HG02870 (cell line): ENCODE measurements around the gene QPCT.
"Not testable (repeated sequence)": the region's sequence is repeated elsewhere in the genome, so short reads cannot be mapped to it uniquely, and the experiment has no call there.

Source experiments
- ATAC-seq: cut with Tn5 transposase; IDR thresholded peaks from one replicate; pipeline ENCODE4 v1.9.1; 2021; ENCODE audit warnings: mild to moderate bottlenecking, moderate library complexity; ENCODE audit not compliant: unreplicated experiment

The QPCT gene

DNA sequence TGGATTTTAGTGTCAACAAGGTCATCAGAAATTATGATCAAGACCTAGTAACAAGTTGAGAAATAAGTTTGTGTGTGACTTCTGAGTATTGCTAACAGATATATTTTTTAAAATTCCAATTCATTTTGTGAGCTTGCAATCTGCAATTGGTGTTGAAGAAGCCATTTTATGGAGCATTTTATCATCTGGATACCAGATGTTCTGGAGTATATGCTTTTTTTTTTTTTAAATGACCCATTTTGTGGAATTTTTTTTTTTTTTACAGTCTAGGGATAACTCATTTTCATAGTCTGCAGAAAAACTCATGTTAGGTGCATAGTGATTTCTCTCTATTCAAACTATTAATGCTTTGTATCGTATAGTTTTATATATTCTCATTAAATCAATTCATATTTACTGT, 12.6 kb downstream of the QPCT start:
- ATAC-seq: no peak

DNA sequence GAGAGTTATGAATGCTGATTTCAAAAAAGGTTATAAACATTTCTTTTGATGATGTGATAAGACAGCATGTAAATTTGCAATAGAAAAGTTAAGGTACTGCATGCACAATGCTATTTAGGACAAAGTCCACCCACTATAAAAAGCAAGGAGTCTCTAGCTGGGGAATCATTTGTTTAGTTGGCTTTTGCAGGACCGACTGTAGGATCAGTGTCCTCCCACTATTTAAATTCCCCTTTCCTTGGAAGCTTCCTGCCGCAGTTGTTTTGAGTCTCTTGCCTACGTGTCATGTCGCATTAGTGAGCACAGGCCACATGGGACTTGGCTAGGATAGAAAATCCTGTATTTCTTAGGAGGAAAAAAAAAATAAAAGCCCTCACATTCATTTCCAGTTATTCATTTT, 13.1 kb downstream of the QPCT start:
- ATAC-seq: no peak

GRCh38 chr2:37358466-37358865, 14.0 kb downstream of the QPCT start:
- ATAC-seq: no peak

DNA sequence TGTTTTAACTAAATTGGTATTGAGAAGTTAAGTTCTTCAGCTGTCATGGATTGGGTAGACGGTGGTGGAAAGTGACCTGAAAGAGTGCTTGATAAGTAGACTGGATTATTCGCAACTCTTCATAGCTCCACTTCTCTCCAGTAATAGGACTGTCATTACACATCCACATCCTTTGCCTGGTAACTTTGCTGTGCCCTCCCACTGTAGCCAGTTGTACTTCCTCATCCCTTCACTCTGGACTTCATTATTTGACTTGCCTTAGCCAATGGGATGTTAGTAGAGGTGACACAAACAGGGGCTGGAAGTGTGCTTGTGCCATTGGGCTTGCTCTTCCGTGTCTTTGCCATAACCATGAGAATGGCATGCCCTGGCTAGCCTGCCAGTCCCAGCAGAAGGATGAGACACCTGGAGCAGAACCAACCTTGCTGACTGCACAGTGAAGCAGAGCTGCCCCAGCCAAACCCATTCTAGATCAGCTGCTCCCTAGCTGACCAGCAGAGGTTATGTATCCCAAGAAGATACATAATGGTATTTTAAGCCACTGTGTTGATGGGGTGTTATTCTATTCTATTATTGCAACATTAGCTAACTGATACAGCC, 16.9 kb downstream of the QPCT start:
- no peak for ATAC-seq

GRCh38 chr2:37361994-37362698, 17.7 kb downstream of the QPCT start:
- ATAC-seq: no peak

DNA sequence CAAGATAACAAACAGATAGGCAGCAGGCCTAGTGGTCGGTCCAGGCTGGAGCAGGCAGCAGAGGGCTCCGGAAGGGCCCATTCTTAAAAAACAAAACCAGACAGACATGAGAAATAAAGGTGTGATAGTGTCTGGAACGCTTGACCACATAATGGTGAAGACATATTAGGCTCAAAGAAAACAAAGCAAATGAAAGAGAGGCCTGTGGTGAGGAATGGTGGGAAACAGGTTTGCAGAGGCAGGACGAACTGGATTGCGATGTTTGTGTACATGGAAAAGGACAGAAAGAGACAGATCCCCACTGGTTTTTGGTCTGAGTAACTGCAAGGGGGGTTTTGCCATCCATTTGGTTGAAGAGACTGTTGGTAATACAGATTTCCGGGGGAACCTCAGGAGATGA, 19.9 kb downstream of the QPCT start:
- no peak for ATAC-seq

GRCh38 chr2:37365669-37366068, 21.2 kb downstream of the QPCT start:
- ATAC-seq: peak; percentile 89

GRCh38 chr2:37366773-37367172, 22.3 kb downstream of the QPCT start:
- ATAC-seq: no peak

GRCh38 chr2:37367310-37367709, 22.9 kb downstream of the QPCT start:
- no peak for ATAC-seq

GRCh38 chr2:37367984-37368383, 23.6 kb downstream of the QPCT start:
- no peak for ATAC-seq

DNA sequence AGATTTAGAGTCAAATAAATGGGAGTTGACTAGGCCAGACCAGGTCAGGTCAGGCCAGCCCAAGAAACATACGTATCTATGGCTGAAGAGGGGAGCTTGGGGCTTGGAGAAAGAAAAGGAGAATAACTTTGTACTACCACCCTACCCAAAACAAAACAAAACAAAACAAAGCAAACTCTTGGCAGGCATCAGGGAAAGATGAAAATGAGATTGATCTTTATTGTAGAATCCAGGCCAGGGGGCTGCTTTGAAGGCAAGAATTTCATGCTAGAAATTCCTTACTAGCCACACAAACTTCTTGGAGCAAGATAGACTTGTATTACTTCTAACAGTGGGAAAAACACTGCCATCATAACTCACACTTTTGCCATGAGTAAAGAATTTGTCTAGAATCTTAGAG, 26.2 kb downstream of the QPCT start:
- ATAC-seq: no peak

- ATAC-seq: no peak
Observed at GRCh38 chr2:37372000-37372399, 27.6 kb downstream of the QPCT start.

- ATAC-seq: peak; percentile 17
Observed at GRCh38 chr2:37375741-37376288, 31.4 kb downstream of the QPCT start.

- ATAC-seq: peak; percentile 88
Observed at GRCh38 chr2:37376421-37377186, 32.2 kb downstream of the QPCT start.

DNA sequence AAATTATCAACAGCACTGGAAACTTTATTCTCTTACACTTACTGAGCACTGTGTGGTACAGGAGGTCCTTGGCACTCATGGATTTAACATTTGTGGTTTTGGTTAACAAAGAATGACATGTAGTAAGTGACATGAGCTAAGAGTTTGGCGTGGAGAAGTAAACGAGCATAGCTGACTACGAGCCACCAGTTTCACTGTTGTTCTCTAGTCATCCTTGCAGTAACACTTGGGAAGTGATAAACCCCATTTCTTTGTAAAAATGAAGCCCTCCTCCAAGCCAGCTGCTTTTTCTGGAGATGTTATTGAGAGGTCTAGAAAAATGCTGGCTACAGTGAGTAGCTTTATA, 32.7 kb downstream of the QPCT start:
- ATAC-seq: no peak

GRCh38 chr2:37378411-37378810, 34.0 kb downstream of the QPCT start:
- no peak for ATAC-seq

DNA sequence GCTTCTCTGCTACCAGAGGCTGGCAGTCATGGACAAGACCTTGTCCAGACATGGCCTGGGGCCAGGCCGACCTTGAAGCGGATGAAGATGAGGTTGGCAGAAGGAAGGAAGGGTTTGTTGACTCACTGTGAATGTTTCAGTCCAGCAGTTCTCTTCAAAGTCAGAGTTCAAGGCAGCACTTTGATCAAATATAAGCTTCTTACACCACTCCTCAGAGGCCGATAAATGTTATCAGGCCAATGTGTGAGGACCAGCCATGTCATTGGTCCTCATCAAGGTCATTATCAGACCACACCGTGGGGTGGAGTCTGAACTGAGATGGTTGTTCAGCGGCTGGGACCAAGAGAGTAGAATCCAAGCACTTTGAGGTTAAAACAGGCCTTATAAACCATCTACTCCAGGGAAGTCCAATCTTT, 35.5 kb downstream of the QPCT start:
- ATAC-seq: no peak

DNA sequence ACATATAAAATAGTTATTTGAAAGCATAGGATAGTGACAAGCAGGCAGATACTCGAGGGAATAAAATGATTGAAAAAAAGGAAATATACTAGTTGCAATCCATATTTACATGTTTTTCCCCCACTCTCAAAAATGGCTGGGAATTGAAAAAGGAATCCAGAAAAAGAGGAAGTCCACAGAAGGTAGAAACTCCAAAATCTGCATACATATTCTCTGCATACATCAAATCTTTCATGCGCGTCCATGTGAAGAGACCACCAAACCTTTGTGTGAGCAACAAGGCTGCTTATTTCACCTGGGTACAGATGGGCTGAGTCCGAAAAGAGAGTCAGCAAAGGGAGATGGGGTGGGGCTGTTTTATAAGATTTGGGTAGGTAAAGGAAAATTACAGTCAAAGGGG, 36.4 kb downstream of the QPCT start:
- not testable (repeated sequence) for ATAC-seq

DNA sequence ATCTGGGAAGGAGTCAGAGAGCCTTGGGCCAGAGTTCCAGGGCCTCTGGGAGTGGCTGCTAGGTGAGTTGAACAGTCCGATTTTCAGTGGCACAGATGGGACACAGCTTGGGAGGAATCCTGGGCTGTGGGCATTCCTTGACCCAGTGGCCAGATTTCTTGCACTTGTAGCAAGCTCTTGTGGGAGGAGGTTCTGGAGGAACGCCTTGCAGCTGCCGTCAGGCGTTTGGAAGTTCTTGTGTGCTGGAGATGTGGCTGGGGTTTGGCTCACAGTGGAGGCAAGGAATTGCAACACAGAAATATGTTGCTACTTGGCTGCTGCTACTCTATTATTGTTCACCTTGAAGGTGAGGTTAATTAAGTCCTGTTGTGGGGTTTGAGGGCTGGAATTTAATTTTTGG, 39.8 kb downstream of the QPCT start:
- ATAC-seq: not testable (repeated sequence)

DNA sequence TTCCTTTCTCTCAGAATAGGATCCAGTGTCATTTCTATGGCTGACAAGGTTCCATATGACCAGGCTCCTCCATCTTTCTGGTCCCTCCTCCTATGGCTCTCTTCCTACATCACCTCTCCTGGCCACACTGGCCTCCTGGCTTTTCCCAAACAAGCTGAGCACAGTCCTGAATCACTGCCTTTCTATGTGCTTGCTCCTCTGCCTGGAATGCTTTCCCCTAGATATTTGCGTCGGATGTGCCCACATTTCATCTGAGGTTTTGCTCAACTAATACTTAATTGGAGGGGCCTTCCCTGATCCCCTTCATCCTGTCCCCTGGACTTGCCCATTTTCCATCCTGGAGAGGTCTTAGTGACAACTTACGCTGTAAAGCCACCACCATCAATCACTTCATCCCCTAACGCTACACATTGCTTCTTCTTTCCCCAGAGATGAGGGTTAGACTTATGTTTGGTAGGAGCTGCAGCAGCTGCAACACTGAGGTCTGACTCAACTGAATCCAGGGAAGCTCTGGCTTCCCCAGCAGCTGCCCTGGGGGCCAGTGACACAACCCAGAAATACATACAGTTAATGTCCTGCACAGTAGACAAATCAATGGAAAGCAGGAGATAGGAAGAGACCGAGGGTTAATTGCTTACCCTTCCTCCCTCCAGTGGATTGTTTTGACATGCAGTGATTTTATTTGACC, 42.9 kb downstream of the QPCT start:
- ATAC-seq: no peak

DNA sequence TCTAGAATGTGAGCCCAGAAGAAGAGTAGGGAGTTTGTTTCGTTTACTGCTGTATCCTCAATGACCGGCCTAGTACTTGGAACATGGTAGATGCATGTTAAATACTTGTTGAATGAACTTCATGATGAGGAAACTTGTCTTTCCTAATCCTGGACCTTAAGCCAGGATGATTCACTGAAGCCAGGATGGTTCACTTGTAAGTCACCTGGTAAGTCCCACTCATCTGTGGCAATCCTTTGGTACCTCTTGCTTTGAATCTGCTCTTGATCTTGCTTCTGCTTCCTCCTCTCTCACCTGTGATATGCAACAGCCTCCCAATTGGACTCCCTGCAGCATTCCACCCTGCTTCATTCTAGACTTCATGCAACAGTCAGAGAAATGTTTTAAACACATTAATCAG, 43.6 kb downstream of the QPCT start:
- no peak for ATAC-seq
